ENCODE data around the gene NBAS.
A peak's percentile ranks its signal among the peaks of the same experiment; 100 is the strongest.

The NBAS gene

DNA sequence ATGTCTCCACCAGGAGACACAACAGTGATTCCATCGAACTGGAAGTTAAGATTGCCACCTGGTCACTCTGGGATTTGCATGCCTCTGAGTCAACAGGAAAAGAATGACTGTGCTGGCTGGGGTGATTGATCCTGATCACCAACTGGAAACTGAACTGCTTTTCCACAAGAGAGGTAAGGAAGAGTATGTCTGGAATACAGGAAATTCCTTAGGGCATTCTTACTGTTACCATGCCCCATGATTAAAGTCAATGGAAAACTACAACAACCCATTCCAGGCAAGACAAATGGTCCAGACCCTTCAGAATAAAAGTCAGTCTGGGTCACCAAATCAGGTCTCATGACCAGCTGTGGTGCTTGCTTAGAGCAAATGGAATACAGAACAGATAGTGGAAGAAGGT, 18.5 kb upstream of the NBAS start:
- no peak for DNase-seq
- TF ChIP-seq GATA1 (IDR thresholded peaks at IDR 0.05; ENCODE audit: low read depth, low read length) (no peak), POLR2A (IDR thresholded peaks at IDR 0.05; ENCODE audit: low read length) (no peak)

DNA sequence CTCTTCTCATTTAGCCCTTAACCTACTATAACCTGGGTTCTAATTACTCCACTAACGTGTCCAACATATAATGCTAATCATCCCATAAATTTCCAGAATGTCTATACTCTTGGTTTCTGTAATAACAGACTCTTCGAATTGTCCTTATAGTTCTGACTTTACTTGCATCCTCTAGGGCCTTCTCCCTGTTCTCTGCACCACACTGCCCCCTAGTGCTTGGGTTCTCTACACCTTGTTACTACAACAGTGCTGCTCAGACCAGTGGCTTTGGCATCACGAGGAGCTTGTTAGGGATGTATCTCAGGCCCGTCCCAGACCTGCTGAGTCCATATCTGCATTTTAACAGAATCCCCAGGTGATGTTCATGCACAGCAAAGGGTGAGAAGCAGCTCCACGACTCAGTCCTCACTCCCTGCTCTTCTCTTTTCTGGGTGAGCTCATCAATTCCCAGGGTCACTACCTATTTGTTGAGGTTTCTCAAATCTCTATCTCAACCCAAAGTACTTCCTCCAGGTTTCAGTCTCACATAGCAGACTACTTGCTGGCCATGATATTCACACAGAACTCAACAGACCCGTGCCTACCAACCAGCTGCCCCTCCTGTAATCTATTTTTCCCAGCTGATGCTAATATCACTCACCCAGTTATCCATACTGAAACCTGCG, 16.1 kb upstream of the NBAS start:
- TF ChIP-seq POLR2A (IDR thresholded peaks at IDR 0.05; ENCODE audit: low read length) (no peak), GATA1 (IDR thresholded peaks at IDR 0.05; ENCODE audit: low read depth, low read length) (no peak)
- DNase-seq = peak; percentile 88 to 94

DNA sequence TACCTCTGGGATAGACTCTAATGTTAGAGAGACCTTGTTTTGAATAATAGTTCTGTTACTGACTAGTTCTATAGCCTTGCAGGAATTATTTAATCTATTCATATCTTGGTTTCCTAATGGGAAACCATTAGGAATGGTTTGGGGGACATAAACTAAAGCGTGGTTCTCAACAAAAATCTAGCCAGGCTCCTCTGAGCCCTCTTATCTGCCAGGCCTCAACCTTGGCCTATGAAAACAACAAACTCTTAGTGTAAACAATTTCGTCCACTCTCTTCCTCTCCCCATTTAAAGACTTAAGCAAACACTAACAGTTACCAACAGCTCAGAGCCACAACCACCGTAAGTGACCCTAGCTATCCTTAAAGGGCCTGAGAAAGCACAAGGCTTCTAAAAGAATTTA, 10.6 kb upstream of the NBAS start:
- no peak for DNase-seq
- TF ChIP-seq GATA1 (IDR thresholded peaks at IDR 0.05; ENCODE audit: low read depth, low read length) (no peak), POLR2A (IDR thresholded peaks at IDR 0.05; ENCODE audit: low read length) (no peak)

DNA sequence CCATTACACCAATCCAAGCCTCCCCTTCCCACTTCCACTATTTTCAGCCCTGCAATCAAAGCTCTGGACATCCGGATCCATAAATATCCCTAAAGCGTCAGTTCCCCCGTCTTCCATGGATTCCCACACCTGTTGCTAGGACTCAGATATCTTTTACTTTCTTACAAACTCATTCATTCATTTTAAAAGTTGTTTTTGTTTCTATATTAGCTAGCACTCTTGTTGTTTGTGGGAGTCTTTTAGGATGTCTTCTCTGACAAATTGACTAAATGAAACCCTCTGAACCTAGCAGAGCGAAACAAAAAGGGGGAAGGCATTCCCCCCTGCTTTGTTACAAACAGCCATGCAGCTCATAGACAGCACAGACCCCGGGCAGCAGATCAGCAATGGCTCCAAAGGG, 9.0 kb upstream of the NBAS start:
- DNase-seq = no peak
- TF ChIP-seq POLR2A (IDR thresholded peaks at IDR 0.05; ENCODE audit: low read length) (no peak), GATA1 (IDR thresholded peaks at IDR 0.05; ENCODE audit: low read depth, low read length) (no peak)

DNA sequence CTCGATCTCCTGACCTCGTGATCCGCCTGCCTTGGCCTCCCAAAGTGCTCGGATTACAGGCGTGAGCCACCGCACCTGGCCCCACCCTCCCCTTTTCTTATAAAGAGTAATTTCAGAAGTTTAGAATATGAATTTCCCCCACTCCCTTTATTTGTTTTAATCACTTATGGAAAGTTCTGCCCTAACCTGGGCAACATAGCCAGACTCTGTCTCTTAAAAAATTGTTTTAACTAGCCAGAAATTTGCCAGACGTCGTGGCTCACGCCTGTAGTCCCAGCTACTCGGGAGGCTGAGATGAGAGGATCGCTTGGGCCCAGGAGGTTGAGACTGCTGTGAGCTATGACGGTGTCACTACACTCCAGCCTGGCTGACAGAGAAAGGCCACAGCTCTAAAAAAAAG, 7.7 kb upstream of the NBAS start:
- no peak for DNase-seq
- TF ChIP-seq GATA1 (IDR thresholded peaks at IDR 0.05; ENCODE audit: low read depth, low read length) (no peak), POLR2A (IDR thresholded peaks at IDR 0.05; ENCODE audit: low read length) (no peak)

DNA sequence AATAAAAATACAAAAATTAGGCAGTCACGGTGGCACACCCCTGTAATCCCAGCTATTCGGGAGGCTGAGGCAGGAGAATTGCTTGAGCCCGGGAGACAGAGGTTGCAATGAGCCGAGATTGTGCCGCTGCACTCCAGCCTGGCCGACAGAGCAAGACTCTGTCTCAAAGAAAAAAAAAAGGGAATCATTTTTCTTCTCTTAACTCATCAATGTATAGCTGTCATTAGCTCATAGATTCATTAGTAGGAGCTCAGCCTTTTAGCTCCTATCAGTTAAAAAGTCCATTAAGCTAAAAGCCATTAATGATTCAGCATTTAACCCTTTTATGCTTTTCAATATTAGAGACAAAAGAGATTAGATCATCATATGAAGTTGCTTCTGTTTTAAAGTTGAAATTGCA, 5.8 kb upstream of the NBAS start:
- no peak for DNase-seq
- no peak for TF ChIP-seq GATA1 (IDR thresholded peaks at IDR 0.05; ENCODE audit: low read depth, low read length)
- no peak for TF ChIP-seq POLR2A (IDR thresholded peaks at IDR 0.05; ENCODE audit: low read length)

DNA sequence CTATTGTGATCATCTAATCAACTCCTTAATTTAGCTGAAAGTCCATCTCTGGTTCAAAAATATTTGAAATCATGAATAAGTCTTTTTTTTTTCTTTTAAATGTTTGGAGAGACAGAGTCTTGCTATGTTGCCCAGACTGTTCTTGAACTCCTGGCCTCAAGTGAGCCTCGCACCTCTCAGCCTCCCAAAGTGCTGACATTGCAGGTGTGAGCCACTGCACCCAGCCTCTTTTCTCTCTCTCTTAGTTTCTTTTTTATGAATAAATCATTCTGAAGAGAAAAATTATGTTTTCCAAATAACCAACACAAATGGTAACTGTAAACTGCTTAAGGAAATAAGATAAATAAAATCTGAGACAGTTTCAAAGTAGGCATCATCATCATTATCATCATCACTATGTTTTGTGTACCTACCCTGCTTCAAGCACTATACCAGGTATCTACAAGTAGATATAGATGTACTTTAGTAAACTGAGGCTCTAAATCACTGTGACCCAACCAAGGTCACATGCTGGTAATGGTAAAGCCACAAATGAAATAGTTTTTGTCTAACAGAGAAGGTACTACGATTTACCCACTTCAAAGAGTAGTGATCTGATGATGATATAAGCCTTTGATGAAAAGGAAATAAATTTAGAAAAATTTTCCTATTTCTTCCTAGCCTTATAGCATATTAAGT, 5.0 kb upstream of the NBAS start:
- no peak for TF ChIP-seq GATA1 (IDR thresholded peaks at IDR 0.05; ENCODE audit: low read depth, low read length)
- no peak for TF ChIP-seq POLR2A (IDR thresholded peaks at IDR 0.05; ENCODE audit: low read length)
- no peak for DNase-seq

DNA sequence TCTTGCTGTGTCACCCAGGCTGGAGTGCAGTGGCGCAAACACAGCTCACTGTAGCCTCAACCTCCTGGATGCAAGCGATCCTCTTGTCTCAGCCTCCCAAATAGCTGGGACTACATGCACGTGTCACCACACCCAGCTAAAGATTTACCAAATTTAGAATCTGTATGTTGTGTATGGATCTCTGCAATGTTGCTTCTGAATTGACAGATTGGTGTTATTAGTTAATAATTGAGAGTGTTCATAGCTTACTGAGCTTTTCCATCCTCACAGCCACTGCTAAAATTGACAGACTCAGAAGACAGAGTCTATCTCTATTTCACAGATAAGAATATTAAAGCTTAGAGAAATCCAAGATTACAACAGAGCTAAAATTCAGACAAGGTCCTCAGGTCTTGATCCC, 4.3 kb upstream of the NBAS start:
- no peak for TF ChIP-seq POLR2A (IDR thresholded peaks at IDR 0.05; ENCODE audit: low read length)
- no peak for TF ChIP-seq GATA1 (IDR thresholded peaks at IDR 0.05; ENCODE audit: low read depth, low read length)
- DNase-seq = no peak

DNA sequence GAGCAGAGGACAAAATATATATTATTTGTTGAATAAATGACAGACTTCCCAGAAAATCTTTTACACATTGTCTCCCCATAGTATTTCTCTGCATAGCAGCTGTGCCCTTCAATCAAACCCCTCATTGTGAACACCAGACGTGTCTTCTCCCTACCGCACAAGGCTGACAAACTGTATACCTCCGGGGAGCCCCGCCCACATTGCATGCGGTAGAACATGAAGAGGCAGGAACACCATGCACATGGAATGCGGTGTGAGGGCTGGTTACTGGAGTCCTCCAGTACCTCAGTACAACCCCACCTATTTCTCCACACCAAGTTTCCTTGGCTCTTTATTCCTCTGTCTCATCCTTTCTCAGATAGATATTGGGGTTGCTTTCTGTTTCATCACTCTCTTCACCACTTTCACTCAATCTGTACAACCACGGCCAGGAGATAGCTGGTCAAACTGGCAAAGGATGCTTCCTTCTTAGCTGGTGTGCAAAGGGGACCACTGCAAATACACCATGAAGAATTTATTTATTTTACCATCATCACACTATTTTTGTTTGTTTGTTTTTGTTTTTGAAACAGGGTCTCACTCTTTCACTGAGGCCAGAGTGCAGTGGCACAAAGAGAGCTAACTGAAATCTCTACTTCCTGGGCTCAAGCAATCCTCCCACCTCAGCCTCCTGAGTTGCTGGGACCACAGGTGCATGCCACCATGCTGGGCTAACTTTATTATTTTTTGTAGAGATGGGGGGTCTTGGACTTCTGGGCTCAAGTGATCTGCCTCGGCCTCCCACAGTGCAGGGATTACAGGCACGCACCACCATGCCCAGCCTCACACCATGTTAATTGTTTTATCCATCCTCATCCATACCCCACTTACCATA, 2.3 kb upstream of the NBAS start:
- TF ChIP-seq GATA1 (IDR thresholded peaks at IDR 0.05; ENCODE audit: low read depth, low read length) = no peak
- no peak for TF ChIP-seq POLR2A (IDR thresholded peaks at IDR 0.05; ENCODE audit: low read length)

DNA sequence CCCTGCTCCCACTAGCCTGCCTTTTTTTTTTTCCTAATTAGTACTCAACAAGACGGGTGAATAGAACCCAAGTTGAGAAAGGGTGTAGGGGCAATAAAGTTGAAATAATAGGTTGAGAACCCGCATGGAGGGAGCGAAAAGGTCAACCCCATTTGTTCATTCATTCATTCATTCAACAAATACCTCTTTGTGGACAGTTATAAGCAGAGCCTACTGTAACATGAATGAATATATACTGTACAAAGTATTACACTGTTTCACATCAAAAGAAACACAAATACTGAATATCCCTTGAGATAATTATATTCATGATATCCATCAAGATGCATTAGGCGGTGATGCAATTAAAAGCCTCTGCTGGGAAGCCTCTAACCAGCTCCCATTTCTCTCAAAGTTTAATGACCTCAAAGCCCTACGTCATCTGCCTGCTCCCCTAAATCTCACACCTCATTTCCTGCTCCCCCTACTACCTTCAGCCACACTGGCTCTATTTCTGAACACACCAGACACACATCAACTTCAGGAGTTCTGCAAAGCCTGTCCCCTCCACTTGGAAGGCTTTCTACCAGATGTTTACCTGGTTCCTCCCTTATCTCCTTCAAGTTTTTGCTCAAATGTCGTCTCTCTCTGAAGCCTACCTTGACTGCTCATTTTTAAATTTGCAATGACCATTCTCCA, 1.4 kb upstream of the NBAS start:
- no peak for TF ChIP-seq GATA1 (IDR thresholded peaks at IDR 0.05; ENCODE audit: low read depth, low read length)
- no peak for TF ChIP-seq POLR2A (IDR thresholded peaks at IDR 0.05; ENCODE audit: low read length)
- DNase-seq = peak in 1 of 2 experiments; percentile 52

More for the DNA sequence above, 2.3 kb upstream of the NBAS start:
- DNase-seq = peak; percentile 60 to 85

DNA sequence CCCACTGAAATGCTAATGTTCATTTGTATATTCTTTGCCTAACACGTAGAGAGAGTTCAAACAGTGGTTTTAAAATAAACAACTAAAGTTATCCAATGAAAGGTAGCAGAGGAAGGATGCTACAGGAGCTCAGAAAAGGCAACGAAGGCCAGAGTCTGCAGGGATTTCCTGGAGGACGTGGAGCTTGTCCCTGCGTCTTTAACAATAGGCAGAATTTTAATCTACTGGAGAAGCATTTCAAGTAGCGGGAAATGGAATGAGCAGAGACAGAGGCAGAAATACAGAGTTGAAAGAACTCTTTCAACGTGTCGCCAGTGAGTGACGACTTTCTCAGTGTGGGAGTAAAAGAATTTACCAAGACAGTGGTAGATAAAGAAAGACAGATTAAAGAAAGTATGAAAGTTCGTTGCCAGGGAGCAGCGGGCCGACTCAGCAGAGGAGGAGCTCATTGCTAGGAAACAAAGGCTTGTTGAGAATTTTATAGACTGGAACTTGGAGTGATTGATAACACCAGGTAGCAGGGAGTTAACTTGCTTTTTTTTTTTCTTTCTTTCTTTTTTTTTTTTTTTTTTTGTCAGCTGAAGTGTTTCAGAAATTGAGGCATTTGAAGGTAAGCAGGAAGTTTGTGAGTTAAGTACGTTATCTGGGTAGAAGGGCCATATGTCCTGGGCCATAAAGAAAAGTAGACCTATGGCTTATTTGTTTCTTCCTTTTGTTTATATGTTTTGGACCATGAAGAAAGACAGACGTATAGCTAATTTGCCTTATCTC, 625 bp upstream of the NBAS start:
- peak; percentile 84 to 86 for DNase-seq

DNA sequence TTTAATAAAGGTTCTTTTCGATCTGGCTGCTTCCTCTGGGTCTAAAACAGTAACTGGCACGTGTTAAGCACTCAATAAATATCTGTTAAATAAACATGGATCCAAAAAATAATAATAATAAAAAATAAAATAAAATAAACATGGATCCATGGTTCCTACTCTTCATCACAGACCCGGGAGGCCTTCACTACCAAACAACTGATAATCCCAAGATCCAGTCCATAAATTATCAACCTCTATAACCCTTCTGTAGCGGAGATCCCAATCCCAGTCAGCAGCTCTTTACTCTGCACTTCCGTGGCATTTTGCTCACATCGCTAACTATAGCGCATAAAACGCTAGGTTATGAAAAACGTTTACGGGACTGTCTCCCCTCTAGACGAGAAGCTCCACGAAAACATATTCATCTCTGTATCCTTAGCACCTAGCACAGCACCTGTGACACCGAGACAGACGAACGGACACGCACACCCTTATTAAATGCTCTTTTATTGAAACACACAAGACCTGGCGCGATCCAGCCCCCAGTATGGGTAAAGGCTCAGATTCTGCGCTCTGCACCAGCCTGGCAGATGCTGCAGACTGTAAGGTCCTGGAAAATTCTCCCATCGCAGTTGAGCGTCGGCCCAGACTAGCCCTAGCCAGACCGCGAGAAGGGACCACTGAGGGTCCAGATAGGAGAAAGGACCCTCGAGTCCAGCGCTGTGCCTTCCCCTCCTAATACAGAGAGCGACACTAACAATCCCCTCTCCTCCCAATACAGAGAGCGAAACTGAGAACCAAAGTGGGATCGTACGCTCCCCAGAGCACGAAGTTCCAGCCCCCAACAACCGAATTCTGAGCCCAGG, 770 bp downstream of the NBAS start:
- DNase-seq = peak; percentile 69 to 81
- TF ChIP-seq POLR2A (IDR thresholded peaks at IDR 0.05; ENCODE audit: low read length) = no peak
- no peak for TF ChIP-seq GATA1 (IDR thresholded peaks at IDR 0.05; ENCODE audit: low read depth, low read length)

More for the DNA sequence above, 625 bp upstream of the NBAS start:
- TF ChIP-seq POLR2A (IDR thresholded peaks at IDR 0.05; ENCODE audit: low read length) (peak; percentile 85), GATA1 (IDR thresholded peaks at IDR 0.05; ENCODE audit: low read depth, low read length) (no peak)
